Mesendoderm (in vitro differentiated cells): ENCODE results near the gene GOLGA3.

Experiments used
- DNase-seq: peaks from one replicate; pipeline ENCODE4 v3.0.0; 2013
- H2AK5ac ChIP-seq: 2 replicates; pipeline ENCODE4 v1.6.1; 2013; ENCODE audit warnings: low read length, inconsistent platforms
- H2BK120ac ChIP-seq: 2 replicates; pipeline ENCODE4 v1.6.1; 2013; ENCODE audit warnings: low read depth, mild to moderate bottlenecking, low read length, moderate library complexity, mixed read lengths
- H2BK15ac ChIP-seq: replicated peaks from 2 replicates; pipeline ENCODE4 v1.6.1; 2013; ENCODE audit warnings: low read depth, mild to moderate bottlenecking, moderate library complexity
- H2BK5ac ChIP-seq: 2 replicates; pipeline ENCODE4 v1.6.1; 2013; ENCODE audit warnings: low read length, inconsistent platforms
- H3K18ac ChIP-seq: 2 replicates; pipeline ENCODE4 v1.6.1; 2013; ENCODE audit warnings: mild to moderate bottlenecking, low read length, mixed read lengths
- H3K23ac ChIP-seq: one replicate; pipeline ENCODE4 v1.6.1; 2013; ENCODE audit warnings: low read length
- H3K27ac ChIP-seq: 2 replicates; pipeline ENCODE4 v1.5.1; 2013; ENCODE audit warnings: low read depth, mild to moderate bottlenecking, inconsistent platforms, low read length, moderate library complexity
- H3K27me3 ChIP-seq: 2 replicates; pipeline ENCODE4 v1.6.1; 2013; ENCODE audit warnings: low read length, control low read depth, mild to moderate bottlenecking, inconsistent platforms; ENCODE audit not compliant: insufficient read depth, poor library complexity
- H3K36me3 ChIP-seq: 2 replicates; pipeline ENCODE4 v1.6.1; 2013; ENCODE audit warnings: low read length, inconsistent platforms; ENCODE audit not compliant: control insufficient read depth, insufficient read depth
- H3K4ac ChIP-seq: one replicate; pipeline ENCODE4 v1.6.1; 2013; ENCODE audit warnings: low read depth, mild to moderate bottlenecking, low read length, moderate library complexity
- H3K4me1 ChIP-seq: 2 replicates; pipeline ENCODE4 v1.6.1; 2013; ENCODE audit warnings: low read depth, low read length, inconsistent platforms; ENCODE audit not compliant: control insufficient read depth
- H3K4me2 ChIP-seq: 2 replicates; pipeline ENCODE4 v1.6.1; 2013; ENCODE audit warnings: low read length
- H3K4me3 ChIP-seq: 2 replicates; pipeline ENCODE4 v1.5.1; 2013; ENCODE audit warnings: mild to moderate bottlenecking, low read length
- H3K56ac ChIP-seq: one replicate; pipeline ENCODE4 v1.6.1; 2013; ENCODE audit warnings: low read length
- H3K79me1 ChIP-seq: 2 replicates; pipeline ENCODE4 v1.6.1; 2013; ENCODE audit warnings: low read length, inconsistent platforms
- H3K79me2 ChIP-seq: 2 replicates; pipeline ENCODE4 v1.6.1; 2013; ENCODE audit warnings: mild to moderate bottlenecking, low read length; ENCODE audit not compliant: control insufficient read depth, insufficient read depth
- H3K9ac ChIP-seq: 2 replicates; pipeline ENCODE4 v1.6.1; 2013; ENCODE audit warnings: low read length, inconsistent platforms
- H4K5ac ChIP-seq: one replicate; pipeline ENCODE4 v1.6.1; 2013; ENCODE audit warnings: low read length
- H4K8ac ChIP-seq: one replicate; pipeline ENCODE4 v1.6.1; 2013; ENCODE audit warnings: low read depth, mild to moderate bottlenecking, control low read depth, low read length, moderate library complexity
- WGBS: extraction: QIAGEN DNeasy Blood & Tissue Kit; methylation state at CpG from one replicate; pipeline ENCODE4 v1.1.7; 2013; ENCODE audit warnings: low lambda C conversion rate, missing lambda C conversion rate; ENCODE audit not compliant: insufficient coverage; ENCODE audit errors: extremely low coverage; 5-methylcytosine and 5-hydroxymethylcytosine counted together

GOLGA3 gene

DNA sequence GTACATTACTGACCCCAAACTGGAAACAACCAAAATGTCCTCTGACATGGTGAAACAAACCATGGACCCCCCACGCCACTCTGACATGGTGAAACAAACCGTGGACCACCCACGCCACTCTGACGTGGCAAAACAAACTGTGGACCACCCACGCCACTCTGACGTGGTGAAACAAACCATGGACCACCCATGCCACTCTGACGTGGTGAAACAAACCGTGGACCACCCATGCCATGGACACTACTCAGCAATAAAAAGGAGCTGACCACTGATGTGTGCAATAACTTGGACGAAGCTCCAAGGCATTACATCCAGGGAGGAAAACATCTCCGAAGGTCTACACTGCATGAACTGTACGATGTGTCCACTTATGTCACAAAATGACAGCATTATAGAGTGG is 3.1 kb upstream of the GOLGA3 start:
- peaks cover 15% of the 10 kb centered on the region for H3K79me2 ChIP-seq
- no peak overlapping the region for H3K23ac ChIP-seq
- peaks cover 6% of the 10 kb centered on the region for H3K36me3 ChIP-seq
- no peak overlapping the region for H4K8ac ChIP-seq
- H2BK15ac ChIP-seq, result no peak overlapping the region
- no peak overlapping the region for H4K5ac ChIP-seq
- H3K9ac ChIP-seq, result no peak overlapping the region
- H3K27me3 ChIP-seq, result no peaks in the 10 kb centered on the region
- no peak overlapping the region for H3K27ac ChIP-seq
- no peak overlapping the region for H2BK120ac ChIP-seq
- H2AK5ac ChIP-seq, result no peak overlapping the region
- H3K79me1 ChIP-seq, result peaks cover 8% of the 10 kb centered on the region
- no peak overlapping the region for H3K4me3 ChIP-seq
- no CpG with 5 or more reads among the region's 11 CpGs for WGBS
- no peak overlapping the region for H2BK5ac ChIP-seq
- no peak overlapping the region for H3K4me2 ChIP-seq
- no peak overlapping the region for H3K18ac ChIP-seq
- DNase-seq, result no peak
- no peak overlapping the region for H3K56ac ChIP-seq
- no peak overlapping the region for H3K4ac ChIP-seq
- H3K4me1 ChIP-seq, result no peaks in the 10 kb centered on the region

DNA sequence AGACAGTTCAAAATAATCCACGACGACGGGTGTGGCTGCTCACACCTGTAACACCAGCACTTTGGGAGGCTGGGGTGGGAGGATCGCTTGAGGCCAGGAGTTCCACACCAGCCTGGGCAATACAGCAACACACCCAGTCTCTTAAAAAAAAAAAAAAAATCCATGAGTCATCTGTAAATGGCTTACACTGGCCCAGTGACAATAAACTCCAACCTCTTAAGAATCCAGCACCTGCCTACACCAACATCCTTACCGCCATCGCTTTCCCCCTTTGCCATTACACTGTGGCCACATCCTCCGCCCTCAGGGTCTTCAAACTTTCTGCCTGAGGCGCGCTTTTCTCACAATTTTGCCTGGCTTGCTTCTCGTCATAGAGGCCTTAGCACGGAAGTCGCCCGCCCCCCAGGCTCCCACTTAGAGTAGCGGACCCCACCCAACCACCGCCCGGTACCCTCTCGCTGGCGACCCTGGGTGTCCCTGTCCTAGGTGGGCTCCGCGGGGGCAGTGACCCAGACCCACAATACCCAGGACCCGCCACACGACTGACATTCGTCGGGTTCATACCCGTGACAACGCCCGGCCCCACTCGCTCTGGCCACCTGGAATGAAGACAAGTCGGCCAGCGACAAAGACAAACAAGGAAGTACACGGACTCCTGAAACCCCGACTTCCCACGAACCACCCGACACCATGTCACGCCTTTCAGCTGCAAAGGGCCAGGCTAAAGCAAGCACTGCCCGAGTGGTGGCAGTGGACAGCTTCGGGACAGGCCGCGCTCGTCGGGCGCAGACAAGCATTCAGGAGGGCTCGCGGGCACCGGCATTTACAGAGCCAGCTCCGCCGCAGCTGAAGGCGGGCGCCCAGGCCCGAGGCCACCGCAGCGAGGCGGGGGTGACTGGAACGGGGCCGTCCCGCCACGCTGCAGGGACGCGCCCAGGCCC is 636 bp downstream of the GOLGA3 start:
- Histone ChIP-seq H4K5ac (no peak overlapping the region), H4K8ac (peak overlapping the region; percentile 60), H3K79me2 (peaks cover 29% of the 10 kb centered on the region), H2BK15ac (no peak overlapping the region), H3K4me3 (peak overlapping the region; percentile 97), H2AK5ac (peak overlapping the region; percentile 65), H2BK120ac (no peak overlapping the region), H3K36me3 (peaks cover 6% of the 10 kb centered on the region), H3K18ac (peak overlapping the region; percentile 15), H3K4me1 (no peaks in the 10 kb centered on the region), H3K79me1 (peaks cover 16% of the 10 kb centered on the region), H3K4ac (no peak overlapping the region), H3K56ac (peak overlapping the region; percentile 99), H3K9ac (peak overlapping the region; percentile 96), H2BK5ac (no peak overlapping the region), H3K27me3 (no peaks in the 10 kb centered on the region), H3K4me2 (peak overlapping the region; percentile 95), H3K27ac (peak overlapping the region; percentile 39), H3K23ac (no peak overlapping the region)
- DNase-seq, result peak; percentile 31
- WGBS, result no CpG with 5 or more reads among the region's 59 CpGs

DNA sequence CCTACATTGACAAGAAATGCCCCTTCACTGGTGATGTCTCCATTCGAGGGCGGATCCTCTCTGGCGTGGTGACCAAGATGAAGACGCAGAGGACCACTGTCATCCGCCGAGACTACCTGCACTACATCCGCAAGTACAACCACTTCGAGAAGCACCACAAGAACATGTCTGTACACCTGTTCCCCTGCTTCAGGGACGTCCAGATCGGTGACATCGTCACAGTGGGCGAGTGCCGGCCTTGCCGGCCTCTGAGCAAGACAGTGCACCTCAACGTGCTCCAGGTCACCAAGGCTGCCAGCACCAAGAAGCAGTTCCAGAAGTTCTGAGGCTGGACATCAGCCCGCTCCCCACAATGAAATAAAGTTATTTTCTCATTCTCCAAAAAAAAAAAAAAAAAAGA is 2.8 kb downstream of the GOLGA3 start:
- Histone ChIP-seq H4K8ac (no peak overlapping the region), H2BK5ac (no peak overlapping the region), H3K27me3 (no peaks in the 10 kb centered on the region), H3K18ac (no peak overlapping the region), H3K79me2 (peaks cover 29% of the 10 kb centered on the region), H4K5ac (no peak overlapping the region), H3K4me1 (no peaks in the 10 kb centered on the region), H3K9ac (no peak overlapping the region), H2AK5ac (no peak overlapping the region), H2BK120ac (no peak overlapping the region), H3K4me2 (no peak overlapping the region), H3K23ac (no peak overlapping the region), H3K56ac (no peak overlapping the region), H3K27ac (no peak overlapping the region), H3K79me1 (peaks cover 18% of the 10 kb centered on the region), H2BK15ac (no peak overlapping the region), H3K36me3 (peaks cover 4% of the 10 kb centered on the region), H3K4ac (no peak overlapping the region), H3K4me3 (no peak overlapping the region)
- no peak for DNase-seq
- WGBS, result no CpG with 5 or more reads among the region's 16 CpGs

DNA sequence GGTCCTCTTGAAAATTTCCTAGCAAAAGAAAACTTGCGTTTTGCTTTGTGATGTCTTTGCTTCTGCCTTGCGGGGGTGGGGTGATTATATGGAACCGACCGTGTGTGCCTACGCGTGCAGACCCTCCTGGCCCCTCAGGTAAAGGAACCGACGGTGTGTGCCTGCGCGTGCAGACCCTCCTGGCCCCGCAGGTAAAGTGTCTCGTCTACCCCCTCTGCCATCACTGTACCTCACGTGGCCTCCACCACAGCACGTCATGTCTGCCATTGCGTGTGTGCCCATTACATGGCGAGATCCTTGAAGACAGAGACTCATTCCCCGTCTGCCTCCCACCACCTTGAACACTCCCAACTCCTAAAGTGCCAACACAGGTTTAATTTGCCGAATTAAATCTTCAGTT is 3.6 kb downstream of the GOLGA3 start:
- no CpG with 5 or more reads among the region's 18 CpGs for WGBS
- Histone ChIP-seq H3K36me3 (peaks cover 6% of the 10 kb centered on the region), H3K27ac (no peak overlapping the region)

DNA sequence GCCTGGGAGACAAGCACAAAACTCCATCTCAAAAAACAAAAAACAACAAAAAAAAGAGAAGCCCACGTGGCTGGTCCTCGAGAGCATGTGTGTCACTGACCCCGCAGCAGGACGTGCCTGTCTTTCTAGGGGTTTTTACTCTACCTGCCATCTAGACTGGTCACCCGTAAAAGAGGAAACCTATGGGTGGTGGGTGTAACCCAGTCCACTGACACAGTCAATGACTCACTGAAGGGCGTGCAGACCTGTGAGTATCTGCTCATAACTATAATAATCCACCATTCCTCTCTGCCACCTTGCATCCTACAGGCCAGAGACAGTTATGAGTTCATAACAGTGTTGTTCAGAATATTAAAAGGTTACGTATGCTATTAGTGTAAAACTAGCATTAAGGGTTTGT is 4.6 kb downstream of the GOLGA3 start:
- WGBS, result no CpG with 5 or more reads among the region's 7 CpGs

More for the DNA sequence above, 3.6 kb downstream of the GOLGA3 start:
- H3K4me2 ChIP-seq, result no peak overlapping the region
- no peak overlapping the region for H2BK120ac ChIP-seq
- H3K9ac ChIP-seq, result no peak overlapping the region
- no peak overlapping the region for H2BK5ac ChIP-seq
- no peak overlapping the region for H4K5ac ChIP-seq
- no peaks in the 10 kb centered on the region for H3K4me1 ChIP-seq
- H3K79me1 ChIP-seq, result peaks cover 18% of the 10 kb centered on the region
- no peak for DNase-seq
- no peak overlapping the region for H3K56ac ChIP-seq
- H4K8ac ChIP-seq, result no peak overlapping the region
- H3K4ac ChIP-seq, result no peak overlapping the region
- no peak overlapping the region for H3K18ac ChIP-seq
- H2BK15ac ChIP-seq, result no peak overlapping the region
- H3K79me2 ChIP-seq, result peaks cover 29% of the 10 kb centered on the region
- no peak overlapping the region for H3K4me3 ChIP-seq
- H3K27me3 ChIP-seq, result no peaks in the 10 kb centered on the region
- no peak overlapping the region for H3K23ac ChIP-seq
- H2AK5ac ChIP-seq, result no peak overlapping the region

More for the DNA sequence above, 4.6 kb downstream of the GOLGA3 start:
- Histone ChIP-seq H3K56ac (no peak overlapping the region), H3K27ac (no peak overlapping the region), H3K4ac (no peak overlapping the region), H2BK120ac (no peak overlapping the region), H4K5ac (no peak overlapping the region), H2BK15ac (no peak overlapping the region), H2AK5ac (no peak overlapping the region), H4K8ac (no peak overlapping the region), H3K4me3 (no peak overlapping the region), H3K18ac (no peak overlapping the region), H3K36me3 (peaks cover 8% of the 10 kb centered on the region), H2BK5ac (no peak overlapping the region), H3K27me3 (no peaks in the 10 kb centered on the region), H3K23ac (no peak overlapping the region), H3K79me1 (peaks cover 18% of the 10 kb centered on the region), H3K4me1 (no peaks in the 10 kb centered on the region), H3K4me2 (no peak overlapping the region), H3K79me2 (peaks cover 29% of the 10 kb centered on the region), H3K9ac (no peak overlapping the region)
- DNase-seq, result no peak
